Activated T-cell treated with anti-CD3 and anti-CD28 coated beads, Interleukin-2, amount 50 U/mL, for 1 hour (primary cell): ENCODE results near the gene SNX30.
"Not testable (repeated sequence)": the region's sequence is repeated elsewhere in the genome, so short reads cannot be mapped to it uniquely, and the experiment has no call there.

Experiments used
- DNase-seq: peaks from one replicate; pipeline ENCODE4 v3.0.0-alpha.2; 2020

The SNX30 gene

GRCh38 chr9:112750016-112750763 is at the start of gene SNX30:
Gene SNX30, plus strand, starts transcription at chr9:112750760. Its CDS starts 242 bp downstream, at chr9:112751002.
- DNase-seq = peak; percentile 84

DNA sequence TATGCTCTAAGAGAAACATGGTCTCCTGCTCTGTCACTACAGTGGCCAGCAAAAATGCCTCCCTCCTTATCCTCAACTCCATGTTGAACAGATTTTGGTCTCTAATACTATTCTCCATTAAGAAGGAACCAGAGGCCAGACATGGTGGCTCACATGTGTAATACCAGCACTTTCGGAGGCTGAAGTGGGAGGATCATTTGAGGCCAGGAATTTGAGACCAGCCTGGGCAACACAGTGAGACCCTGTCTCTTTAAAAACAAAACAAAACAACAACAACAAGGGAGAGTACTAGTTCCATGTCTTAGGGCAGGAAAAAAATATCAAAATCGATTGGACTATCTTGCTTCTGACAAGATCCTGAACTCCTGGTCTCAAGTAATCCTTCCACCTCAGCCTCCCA is 47.3 kb upstream of the SNX30 start:
- DNase-seq = no peak

DNA sequence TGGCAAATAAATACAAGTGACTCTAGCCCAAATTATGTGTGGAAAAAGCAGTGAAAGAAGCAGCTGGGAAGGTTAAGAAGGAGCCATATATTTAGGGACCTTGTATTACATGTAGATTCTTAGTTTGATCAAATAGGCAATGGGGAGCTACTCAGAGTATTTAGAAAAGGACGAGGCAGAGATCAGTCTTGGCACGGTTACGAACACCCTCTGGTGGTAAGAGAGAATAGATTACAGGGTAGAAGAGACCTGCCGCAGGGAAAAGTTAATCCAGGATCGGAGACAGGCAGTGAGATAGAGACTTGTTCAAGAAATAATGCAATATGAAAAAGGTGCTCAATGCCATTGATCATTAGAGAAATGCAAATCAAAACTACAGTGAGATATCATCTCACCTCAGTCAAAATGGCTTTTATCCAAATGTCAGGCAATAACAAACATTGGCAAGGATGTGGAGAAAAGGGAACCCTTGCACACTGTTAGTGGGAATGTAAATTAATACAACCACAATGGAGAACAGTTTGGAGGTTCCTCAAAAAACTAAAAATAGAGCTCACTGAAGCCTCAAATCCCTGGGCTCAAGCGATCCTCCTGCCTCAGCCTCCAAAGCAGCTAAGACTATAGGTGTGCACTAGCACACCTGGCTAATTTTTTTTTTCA is 44.7 kb upstream of the SNX30 start:
- no peak for DNase-seq

DNA sequence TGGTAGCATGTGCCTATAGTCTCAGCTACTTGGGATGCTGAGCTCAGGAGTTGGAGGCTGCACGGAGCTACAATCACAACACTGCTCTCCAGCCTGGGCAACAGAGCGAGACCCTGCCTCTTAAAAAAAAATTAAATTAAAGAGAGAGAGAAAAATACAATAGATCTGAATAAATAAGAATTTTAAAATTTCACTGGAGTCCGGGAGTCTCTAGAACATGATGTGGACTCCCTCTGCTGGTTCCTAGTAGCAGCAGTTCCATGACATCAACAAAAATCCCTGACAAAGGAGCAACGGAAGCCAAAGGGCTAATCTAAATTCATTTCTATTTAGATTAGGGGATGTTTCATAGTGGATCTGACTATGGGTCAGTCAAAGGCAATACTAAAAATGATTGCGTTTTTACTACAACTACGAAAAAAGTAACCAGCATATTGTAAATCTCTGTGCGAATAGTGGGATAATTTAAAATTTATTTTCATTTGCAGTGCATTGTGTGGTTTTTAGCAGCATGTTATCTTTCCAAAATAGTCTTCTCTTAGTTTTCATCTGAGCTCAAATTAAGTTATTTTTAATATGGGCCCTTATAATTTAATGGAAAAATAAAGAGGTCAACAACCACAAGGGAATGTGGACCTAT is 39.4 kb upstream of the SNX30 start:
- DNase-seq = no peak

DNA sequence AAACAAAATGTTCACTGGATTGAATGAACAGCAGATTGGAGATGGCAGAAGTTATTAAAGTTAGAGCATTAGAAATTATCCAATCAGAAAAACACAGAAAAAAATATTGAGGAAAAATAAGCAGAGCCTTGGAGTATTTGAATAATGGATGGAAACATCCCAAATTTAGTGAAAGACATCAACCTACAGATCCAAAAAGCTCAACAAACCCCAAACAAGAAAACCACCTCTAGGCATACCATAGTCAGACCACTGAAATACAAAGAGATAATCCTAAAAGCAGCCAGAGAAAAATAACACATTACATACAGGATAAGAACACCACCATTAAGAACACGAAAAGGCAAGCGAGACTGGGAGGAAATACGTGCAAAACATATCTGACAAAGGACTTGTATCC is 37.9 kb upstream of the SNX30 start:
- DNase-seq = no peak

- DNase-seq = peak; percentile 97
These were observed 32.8 kb upstream of the SNX30 start, which contains the start of gene INIP for GRCh38 chr9:112717661-112718331. Gene INIP, minus strand, starts transcription at chr9:112718117. Its CDS starts 1,632 bp downstream, at chr9:112716485.

DNA sequence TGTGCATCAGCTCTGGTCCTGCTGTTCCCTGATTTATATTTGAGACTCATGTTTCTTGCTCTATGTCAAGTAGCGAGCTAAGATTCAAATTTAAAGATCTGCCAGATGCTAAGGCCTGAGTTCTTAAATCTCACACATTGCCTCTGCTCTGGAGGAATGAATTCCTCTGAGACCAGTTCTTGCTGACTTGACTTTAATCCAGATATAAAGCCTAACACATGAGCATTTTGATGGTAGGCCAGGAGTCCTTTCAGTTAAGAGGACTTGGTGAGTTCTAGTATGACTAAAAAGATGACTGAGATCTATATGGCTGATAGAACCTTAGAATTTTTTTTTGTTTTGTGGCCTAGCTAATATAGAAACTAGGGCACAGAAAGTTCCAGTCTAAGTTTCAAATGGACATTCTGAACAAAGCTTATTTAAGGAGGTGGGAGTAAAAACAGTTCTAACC is 31.3 kb upstream of the SNX30 start:
- DNase-seq = no peak

GRCh38 chr9:112719696-112720095 is 30.9 kb upstream of the SNX30 start:
- DNase-seq = no peak

GRCh38 chr9:112720113-112720780 is 30.3 kb upstream of the SNX30 start:
- no peak for DNase-seq

DNA sequence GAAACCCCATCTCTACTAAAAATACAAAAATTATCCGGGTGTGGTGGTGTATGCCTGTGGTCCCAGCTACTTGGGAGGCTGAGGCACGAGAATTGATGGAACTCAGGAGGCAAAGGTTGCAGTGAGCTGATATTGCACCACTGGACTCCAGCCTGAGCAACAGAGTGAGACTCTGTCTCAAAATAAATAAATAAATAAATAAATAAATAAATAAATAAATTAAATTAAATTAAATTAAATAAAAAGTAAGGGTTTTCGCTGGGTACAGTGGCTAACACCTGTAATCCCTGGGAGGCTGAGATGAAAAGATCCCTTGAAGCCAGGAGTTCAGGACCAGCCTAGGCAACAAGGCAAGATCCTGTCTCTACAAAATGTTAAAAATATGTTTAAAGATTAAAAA is 27.8 kb upstream of the SNX30 start:
- not testable (repeated sequence) for DNase-seq

- no peak for DNase-seq
These were observed 24.6 kb upstream of the SNX30 start for GRCh38 chr9:112725961-112726360.

DNA sequence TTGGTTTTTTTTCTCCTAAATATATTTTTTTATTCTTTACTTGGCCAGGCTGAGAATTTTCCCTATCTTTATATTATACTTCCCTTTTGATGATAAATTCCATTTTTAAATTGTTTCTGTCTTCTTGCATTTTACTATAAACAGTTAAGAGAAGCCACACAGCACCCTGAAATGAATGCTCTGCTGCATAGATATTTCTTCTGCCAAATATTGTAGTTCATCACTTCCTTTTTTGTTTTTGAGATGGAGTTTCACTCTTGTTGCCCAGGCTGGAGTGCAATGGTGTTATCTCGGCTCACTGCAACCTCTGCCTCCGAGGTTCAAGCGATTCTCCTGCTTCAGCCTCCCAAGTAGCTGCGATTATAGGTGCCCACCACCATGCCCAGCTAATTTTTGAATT is 24.1 kb upstream of the SNX30 start:
- DNase-seq = no peak

DNA sequence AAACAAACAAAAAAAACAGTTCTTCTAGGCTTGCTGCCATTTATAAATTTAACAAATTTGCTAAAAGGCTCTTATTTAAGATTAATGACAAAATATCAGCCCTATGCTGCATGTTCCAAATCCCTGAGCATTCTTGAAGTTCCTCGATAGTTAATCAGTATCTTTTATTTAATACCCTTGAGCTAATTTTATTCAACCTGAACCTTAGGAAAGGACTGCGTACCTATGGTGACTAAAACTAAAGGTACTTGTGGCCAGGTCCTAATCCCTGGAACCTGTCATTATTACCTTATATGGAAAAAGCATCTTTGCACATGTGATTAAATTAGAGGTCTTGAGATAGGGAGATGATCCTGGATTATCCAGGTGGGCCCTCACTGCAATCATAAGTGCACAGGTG is 22.2 kb upstream of the SNX30 start:
- DNase-seq = no peak

- no peak for DNase-seq
These were observed 18.6 kb upstream of the SNX30 start for GRCh38 chr9:112731971-112732370.

DNA sequence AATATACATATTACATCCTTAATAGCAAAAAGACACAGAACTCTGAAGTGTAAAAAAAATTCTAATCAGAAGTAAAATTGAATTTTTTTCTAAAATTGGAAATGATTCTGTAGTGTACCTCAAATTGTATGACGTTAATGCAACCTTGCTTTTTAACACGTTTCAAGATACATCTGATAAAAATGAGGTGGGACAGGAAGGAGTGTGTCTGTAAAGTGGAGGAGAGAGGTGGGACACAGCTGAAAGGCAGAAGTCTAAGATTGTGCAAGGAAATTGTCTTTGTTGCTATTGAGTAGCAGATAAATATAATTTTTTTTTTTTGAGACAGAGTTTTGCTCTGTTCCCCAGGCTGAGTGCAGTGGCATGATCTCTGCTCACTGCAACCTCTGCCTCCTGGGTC is 15.7 kb upstream of the SNX30 start:
- no peak for DNase-seq

DNA sequence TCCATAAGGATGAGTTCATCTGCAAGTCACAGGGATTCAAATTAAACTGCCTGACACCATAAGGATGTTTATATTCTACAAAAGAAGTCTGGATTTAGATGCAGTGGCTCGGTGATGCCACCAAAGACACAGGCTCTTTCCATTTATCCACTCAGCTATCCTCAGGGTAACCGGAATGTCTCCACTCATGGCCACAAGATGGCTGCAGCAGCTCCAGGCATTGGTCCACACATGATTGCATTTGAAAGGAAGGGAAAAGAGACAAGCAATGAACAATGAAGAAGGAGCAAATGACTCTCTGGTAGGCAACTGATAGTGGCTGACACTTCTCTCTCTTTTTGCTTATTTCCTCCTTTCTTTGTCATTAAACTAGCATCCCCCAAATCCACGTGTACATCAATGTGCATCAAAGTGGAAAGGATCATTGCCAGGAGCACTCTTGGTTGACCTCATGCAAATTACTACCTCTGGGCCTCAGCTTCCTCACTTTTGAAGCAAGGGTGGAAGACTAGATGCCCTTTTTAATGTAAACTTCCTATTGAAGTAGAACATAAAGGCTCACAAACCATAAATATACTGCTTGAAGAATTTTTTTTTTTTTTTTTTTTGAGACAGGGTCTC is 7.2 kb upstream of the SNX30 start:
- no peak for DNase-seq

DNA sequence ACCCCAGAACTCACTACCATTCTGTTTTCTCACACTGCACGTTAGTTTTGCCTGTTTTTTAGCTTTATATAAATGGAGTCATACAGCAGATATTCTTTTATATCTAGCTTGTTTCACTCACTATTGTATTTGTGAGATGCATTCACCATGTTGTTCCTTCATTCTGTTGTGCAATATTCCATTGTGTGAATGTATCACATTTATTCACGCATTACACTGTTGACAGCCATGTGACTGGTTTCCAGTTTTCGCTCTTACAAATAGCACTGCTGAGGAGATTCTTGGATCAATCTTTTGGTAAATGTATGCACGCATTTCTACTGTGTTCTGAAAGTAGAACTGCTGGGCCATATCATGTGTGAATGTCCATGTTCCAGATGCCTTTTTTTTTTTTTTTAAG is 6.4 kb upstream of the SNX30 start:
- DNase-seq = no peak

DNA sequence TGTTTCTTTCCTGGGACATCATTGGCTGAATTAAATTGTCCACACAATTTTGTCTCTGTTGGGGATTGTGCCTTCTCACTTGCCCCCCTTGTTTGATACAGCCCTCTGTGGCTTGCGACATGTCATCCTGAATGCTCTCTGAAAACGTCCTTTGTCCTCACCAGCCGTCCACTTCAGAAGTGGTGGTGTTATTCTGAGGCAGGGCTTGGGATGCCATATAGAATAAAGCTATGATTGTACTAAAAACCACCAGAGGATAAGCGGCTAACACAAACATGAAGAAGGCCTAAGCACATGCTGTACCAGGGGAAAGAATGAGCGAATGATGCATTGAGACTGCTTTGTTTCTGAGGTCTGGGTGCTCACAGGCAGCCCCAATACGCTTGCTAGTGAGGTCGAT is 3.5 kb upstream of the SNX30 start:
- no peak for DNase-seq

GRCh38 chr9:112750764-112751055 is 150 bp downstream of the SNX30 start:
- no peak for DNase-seq

DNA sequence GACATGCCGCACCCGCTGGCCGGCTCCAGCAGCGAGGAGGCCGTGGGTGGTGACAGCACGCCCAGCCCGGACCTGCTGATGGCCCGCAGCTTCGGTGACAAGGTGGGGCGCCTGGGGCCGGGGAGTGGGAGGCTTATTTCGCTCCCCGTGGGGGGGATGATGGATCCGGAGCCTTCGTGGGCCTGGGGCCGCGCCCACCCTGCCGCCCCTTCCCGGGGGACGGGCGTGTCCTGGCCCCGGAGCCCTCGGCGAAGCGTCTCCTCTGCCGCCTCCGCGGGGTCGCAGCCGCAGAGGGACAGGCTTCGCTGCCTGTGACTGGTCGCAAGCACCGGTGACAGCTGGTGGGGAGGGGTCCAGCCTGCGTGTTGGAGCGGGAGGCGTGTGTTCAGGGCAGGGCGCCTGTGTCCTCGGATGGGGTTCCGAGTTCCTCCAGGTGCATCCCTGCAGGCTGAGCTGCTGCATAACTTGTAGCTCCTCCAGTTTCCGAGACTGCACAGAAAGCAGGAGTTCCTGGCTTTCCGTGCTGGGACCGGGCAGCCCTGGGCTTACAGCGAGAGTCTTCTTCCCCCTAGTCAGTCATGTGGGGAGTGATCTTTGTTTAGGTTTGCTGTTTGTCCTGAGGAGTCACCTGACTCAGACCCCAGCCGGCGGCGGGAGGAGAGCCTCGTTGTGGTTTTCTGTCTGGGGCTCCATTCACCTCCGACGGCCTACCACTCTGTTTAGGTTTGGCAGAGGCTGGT is 666 bp downstream of the SNX30 start:
- DNase-seq = peak; percentile 56

DNA sequence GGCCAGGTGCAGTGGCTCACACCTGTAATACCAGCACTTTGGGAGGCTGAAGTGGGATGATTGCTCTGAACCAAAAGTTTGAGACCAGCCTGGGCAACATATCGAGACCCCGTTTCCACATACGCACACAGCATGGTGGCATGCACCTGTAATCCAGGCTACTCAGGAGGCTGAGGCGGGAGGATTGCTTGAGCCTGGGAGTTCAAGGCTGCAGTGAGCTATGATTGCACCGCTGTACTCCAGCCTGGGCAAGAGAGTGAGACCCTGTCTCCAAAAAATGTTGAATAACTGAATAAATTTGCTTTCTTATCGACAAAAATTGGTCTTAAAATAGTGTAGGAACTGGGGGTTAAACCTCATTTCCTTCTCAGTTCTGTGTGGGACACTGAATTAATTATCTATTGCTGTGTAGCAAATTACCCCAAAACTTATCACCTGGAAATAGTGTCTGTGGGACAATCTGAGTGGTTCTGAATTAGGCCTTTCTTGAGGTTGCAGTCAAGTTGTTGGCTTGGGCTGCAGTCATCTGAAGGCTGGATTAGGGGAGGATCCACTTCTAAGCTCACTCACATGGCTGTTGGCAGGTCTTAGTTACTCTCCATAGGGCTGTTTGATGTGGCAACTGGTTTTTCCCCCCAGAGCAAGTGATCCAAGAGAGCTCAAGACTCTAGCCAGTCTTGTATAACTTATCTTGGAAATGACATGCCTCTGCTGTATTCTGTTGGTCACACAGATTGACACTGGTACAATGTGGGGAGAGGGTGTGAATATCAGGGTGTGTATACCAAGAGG is 2.0 kb downstream of the SNX30 start:
- no peak for DNase-seq
